ENCODE results near the gene ITGA1. TPM values are rescaled to one million over a fixed set of nuclear protein-coding genes. Genes with fewer than 3 reads are reported as not detected.

ITGA1 gene
- total RNA-seq, 1 donor from 2014 or later, result 84.4 TPM

- H3K4me3 ChIP-seq, result no peak overlapping the region
- no peaks in the 10 kb centered on the region for H3K27me3 ChIP-seq (ENCODE audit: low read depth)
- TF ChIP-seq CTCF (IDR thresholded peaks at IDR 0.05), result no peak
- intact Hi-C loops (cut with DNase I), result no loop called here
- DNase-seq (no peak), ATAC-seq (no peak)
- peak overlapping the region; percentile 34 for H3K27ac ChIP-seq
- H3K36me3 ChIP-seq, result no peaks in the 10 kb centered on the region
- H3K9me3 ChIP-seq, result no peaks in the 10 kb centered on the region
- peaks cover 6% of the 10 kb centered on the region for H3K4me1 ChIP-seq
These were observed 15.0 kb upstream of the ITGA1 start for GRCh38 chr5:52772668-52773067.

GRCh38 chr5:52773342-52773741 lies 14.4 kb upstream of the ITGA1 start:
- no peak for DNase-seq
- Histone ChIP-seq H3K36me3 (no peaks in the 10 kb centered on the region), H3K9me3 (no peaks in the 10 kb centered on the region), H3K4me1 (peaks cover 6% of the 10 kb centered on the region), H3K4me3 (no peak overlapping the region), H3K27me3 (ENCODE audit: low read depth) (no peaks in the 10 kb centered on the region), H3K27ac (peak overlapping the region; percentile 34)
- TF ChIP-seq CTCF (IDR thresholded peaks at IDR 0.05), result no peak
- intact Hi-C loops (cut with DNase I), result no loop called here
- ATAC-seq, result no peak

GRCh38 chr5:52774005-52774410 lies 13.7 kb upstream of the ITGA1 start:
- Histone ChIP-seq H3K9me3 (no peaks in the 10 kb centered on the region), H3K4me3 (peak overlapping the region; percentile 9), H3K27me3 (ENCODE audit: low read depth) (no peaks in the 10 kb centered on the region), H3K4me1 (peaks cover 6% of the 10 kb centered on the region), H3K36me3 (no peaks in the 10 kb centered on the region), H3K27ac (peak overlapping the region; percentile 22)
- ATAC-seq (peak; percentile 41 to 61), DNase-seq (no peak)
- TF ChIP-seq CTCF (IDR thresholded peaks at IDR 0.05), result no peak
- intact Hi-C loops (cut with DNase I), result no loop called here

- ATAC-seq (peak in 1 of 2 donors; percentile 51), DNase-seq (no peak)
- H3K27me3 ChIP-seq (ENCODE audit: low read depth), result no peaks in the 10 kb centered on the region
- no peaks in the 10 kb centered on the region for H3K9me3 ChIP-seq
- no peak overlapping the region for H3K4me3 ChIP-seq
- no peak overlapping the region for H3K27ac ChIP-seq
- H3K4me1 ChIP-seq, result peaks cover 6% of the 10 kb centered on the region
- H3K36me3 ChIP-seq, result no peaks in the 10 kb centered on the region
- no peak for TF ChIP-seq CTCF (IDR thresholded peaks at IDR 0.05)
- intact Hi-C loops (cut with DNase I), result no loop called here
These were observed 11.6 kb upstream of the ITGA1 start for GRCh38 chr5:52776116-52776515.

GRCh38 chr5:52777186-52777585 lies 10.5 kb upstream of the ITGA1 start:
- Histone ChIP-seq H3K27me3 (ENCODE audit: low read depth) (no peaks in the 10 kb centered on the region), H3K4me3 (no peak overlapping the region), H3K36me3 (no peaks in the 10 kb centered on the region), H3K27ac (no peak overlapping the region), H3K9me3 (no peaks in the 10 kb centered on the region), H3K4me1 (peaks cover 6% of the 10 kb centered on the region)
- DNase-seq, result no peak
- no peak for TF ChIP-seq CTCF (IDR thresholded peaks at IDR 0.05)
- intact Hi-C loops (cut with DNase I), result no loop called here
- ATAC-seq, result no peak

- Histone ChIP-seq H3K9me3 (no peaks in the 10 kb centered on the region), H3K4me1 (peaks cover 6% of the 10 kb centered on the region), H3K36me3 (no peaks in the 10 kb centered on the region), H3K27me3 (ENCODE audit: low read depth) (no peaks in the 10 kb centered on the region), H3K27ac (no peak overlapping the region), H3K4me3 (no peak overlapping the region)
- no peak for DNase-seq
- intact Hi-C loops (cut with DNase I), result no loop called here
- TF ChIP-seq CTCF (IDR thresholded peaks at IDR 0.05), result no peak
- no peak for ATAC-seq
These were observed 8.9 kb upstream of the ITGA1 start for GRCh38 chr5:52778781-52779180.

Data from lower lobe of right lung (tissue), 2 donors.